ENCODE results near the gene SYT17. TPM values are rescaled to one million over a fixed set of nuclear protein-coding genes. Genes with fewer than 3 reads are reported as not detected.
A peak's percentile ranks its signal among the peaks of the same experiment; 100 is the strongest.

Gene SYT17
- total and polyA plus RNA-seq, 9 donors = 3.1 to 7.1 (median 4.6) TPM

GRCh38 chr16:19137201-19138128, 30.6 kb upstream of the SYT17 start:
- no CpG with 5 or more reads among the region's 6 CpGs for WGBS (ENCODE audit: insufficient coverage)
- Histone ChIP-seq H3K27me3 (ENCODE audit: control insufficient read depth, insufficient read depth, low read length) (no peaks in the 10 kb centered on the region), H3K4me3 (ENCODE audit: low read length) (no peak overlapping the region), H3K36me3 (ENCODE audit: control insufficient read depth, insufficient read depth, low read length) (no peaks in the 10 kb centered on the region), H3K4me1 (ENCODE audit: control insufficient read depth, insufficient read depth, low read length) (peaks cover 30% of the 10 kb centered on the region), H3K27ac (ENCODE audit: low read length) (peak overlapping the region; percentile 62), H3K9me3 (replicated peaks; ENCODE audit: control insufficient read depth, low read depth, low read length) (no peaks in the 10 kb centered on the region)
- DNase-seq = peak; percentile 37

GRCh38 chr16:19138601-19139000, 29.4 kb upstream of the SYT17 start:
- H3K27ac ChIP-seq (ENCODE audit: low read length) = no peak overlapping the region
- DNase-seq = peak; percentile 93

GRCh38 chr16:19139436-19140091, 28.5 kb upstream of the SYT17 start:
- Histone ChIP-seq H3K36me3 (ENCODE audit: control insufficient read depth, insufficient read depth, low read length) (no peaks in the 10 kb centered on the region), H3K27ac (ENCODE audit: low read length) (no peak overlapping the region), H3K4me3 (ENCODE audit: low read length) (no peak overlapping the region), H3K27me3 (ENCODE audit: control insufficient read depth, insufficient read depth, low read length) (no peaks in the 10 kb centered on the region), H3K9me3 (replicated peaks; ENCODE audit: control insufficient read depth, low read depth, low read length) (no peaks in the 10 kb centered on the region), H3K4me1 (ENCODE audit: control insufficient read depth, insufficient read depth, low read length) (peaks cover 30% of the 10 kb centered on the region)
- 100% methylated on average over 1 of the region's 5 CpGs for WGBS (ENCODE audit: insufficient coverage)
- no peak for DNase-seq

More at GRCh38 chr16:19138601-19139000, 29.4 kb upstream of the SYT17 start:
- Histone ChIP-seq H3K4me1 (ENCODE audit: control insufficient read depth, insufficient read depth, low read length) (peaks cover 30% of the 10 kb centered on the region), H3K4me3 (ENCODE audit: low read length) (no peak overlapping the region), H3K36me3 (ENCODE audit: control insufficient read depth, insufficient read depth, low read length) (no peaks in the 10 kb centered on the region), H3K9me3 (replicated peaks; ENCODE audit: control insufficient read depth, low read depth, low read length) (no peaks in the 10 kb centered on the region), H3K27me3 (ENCODE audit: control insufficient read depth, insufficient read depth, low read length) (no peaks in the 10 kb centered on the region)
- WGBS (ENCODE audit: insufficient coverage) = 0% methylated on average over 4 of the region's 4 CpGs

- peaks cover 28% of the 10 kb centered on the region for H3K4me1 ChIP-seq (ENCODE audit: control insufficient read depth, insufficient read depth, low read length)
- no peaks in the 10 kb centered on the region for H3K27me3 ChIP-seq (ENCODE audit: control insufficient read depth, insufficient read depth, low read length)
- WGBS (ENCODE audit: insufficient coverage) = no CpG with 5 or more reads among the region's 2 CpGs
- H3K9me3 ChIP-seq (replicated peaks; ENCODE audit: control insufficient read depth, low read depth, low read length) = no peaks in the 10 kb centered on the region
- H3K36me3 ChIP-seq (ENCODE audit: control insufficient read depth, insufficient read depth, low read length) = no peaks in the 10 kb centered on the region
- DNase-seq = no peak
- no peak overlapping the region for H3K4me3 ChIP-seq (ENCODE audit: low read length)
- no peak overlapping the region for H3K27ac ChIP-seq (ENCODE audit: low read length)
These were observed 27.6 kb upstream of the SYT17 start for GRCh38 chr16:19140396-19140795.

- no peak overlapping the region for H3K27ac ChIP-seq (ENCODE audit: low read length)
- no peaks in the 10 kb centered on the region for H3K27me3 ChIP-seq (ENCODE audit: control insufficient read depth, insufficient read depth, low read length)
- 79% methylated on average over 8 of the region's 8 CpGs for WGBS (ENCODE audit: insufficient coverage)
These were observed 25.0 kb upstream of the SYT17 start for GRCh38 chr16:19142939-19143598.

GRCh38 chr16:19143599-19143956, 24.5 kb upstream of the SYT17 start:
- Histone ChIP-seq H3K4me1 (ENCODE audit: control insufficient read depth, insufficient read depth, low read length) (peaks cover 1% of the 10 kb centered on the region), H3K4me3 (ENCODE audit: low read length) (no peak overlapping the region), H3K9me3 (replicated peaks; ENCODE audit: control insufficient read depth, low read depth, low read length) (peaks cover 5% of the 10 kb centered on the region), H3K36me3 (ENCODE audit: control insufficient read depth, insufficient read depth, low read length) (no peaks in the 10 kb centered on the region), H3K27ac (ENCODE audit: low read length) (no peak overlapping the region), H3K27me3 (ENCODE audit: control insufficient read depth, insufficient read depth, low read length) (no peaks in the 10 kb centered on the region)
- DNase-seq = no peak
- 61% methylated on average over 5 of the region's 9 CpGs for WGBS (ENCODE audit: insufficient coverage)

More at GRCh38 chr16:19142939-19143598, 25.0 kb upstream of the SYT17 start:
- no peak for DNase-seq
- Histone ChIP-seq H3K9me3 (replicated peaks; ENCODE audit: control insufficient read depth, low read depth, low read length) (peaks cover 5% of the 10 kb centered on the region), H3K36me3 (ENCODE audit: control insufficient read depth, insufficient read depth, low read length) (no peaks in the 10 kb centered on the region), H3K4me1 (ENCODE audit: control insufficient read depth, insufficient read depth, low read length) (peaks cover 5% of the 10 kb centered on the region), H3K4me3 (ENCODE audit: low read length) (no peak overlapping the region)

- Histone ChIP-seq H3K4me3 (ENCODE audit: low read length) (no peak overlapping the region), H3K9me3 (replicated peaks; ENCODE audit: control insufficient read depth, low read depth, low read length) (peaks cover 5% of the 10 kb centered on the region), H3K36me3 (ENCODE audit: control insufficient read depth, insufficient read depth, low read length) (no peaks in the 10 kb centered on the region), H3K4me1 (ENCODE audit: control insufficient read depth, insufficient read depth, low read length) (no peaks in the 10 kb centered on the region), H3K27me3 (ENCODE audit: control insufficient read depth, insufficient read depth, low read length) (no peaks in the 10 kb centered on the region), H3K27ac (ENCODE audit: low read length) (no peak overlapping the region)
- no CpG with 5 or more reads among the region's 3 CpGs for WGBS (ENCODE audit: insufficient coverage)
- DNase-seq = no peak
These were observed 23.0 kb upstream of the SYT17 start for GRCh38 chr16:19145010-19145409.

GRCh38 chr16:19147126-19147525, 20.9 kb upstream of the SYT17 start:
- no peak for DNase-seq
- no peaks in the 10 kb centered on the region for H3K4me1 ChIP-seq (ENCODE audit: control insufficient read depth, insufficient read depth, low read length)
- H3K27ac ChIP-seq (ENCODE audit: low read length) = no peak overlapping the region
- H3K36me3 ChIP-seq (ENCODE audit: control insufficient read depth, insufficient read depth, low read length) = no peaks in the 10 kb centered on the region
- H3K9me3 ChIP-seq (replicated peaks; ENCODE audit: control insufficient read depth, low read depth, low read length) = peaks cover 5% of the 10 kb centered on the region
- no peaks in the 10 kb centered on the region for H3K27me3 ChIP-seq (ENCODE audit: control insufficient read depth, insufficient read depth, low read length)
- H3K4me3 ChIP-seq (ENCODE audit: low read length) = no peak overlapping the region
- 22% methylated on average over 1 of the region's 4 CpGs for WGBS (ENCODE audit: insufficient coverage)

- Histone ChIP-seq H3K27ac (ENCODE audit: low read length) (no peak overlapping the region), H3K27me3 (ENCODE audit: control insufficient read depth, insufficient read depth, low read length) (no peaks in the 10 kb centered on the region), H3K4me1 (ENCODE audit: control insufficient read depth, insufficient read depth, low read length) (no peaks in the 10 kb centered on the region), H3K4me3 (ENCODE audit: low read length) (no peak overlapping the region), H3K9me3 (replicated peaks; ENCODE audit: control insufficient read depth, low read depth, low read length) (peaks cover 5% of the 10 kb centered on the region), H3K36me3 (ENCODE audit: control insufficient read depth, insufficient read depth, low read length) (no peaks in the 10 kb centered on the region)
- no peak for DNase-seq
- WGBS (ENCODE audit: insufficient coverage) = no CpG with 5 or more reads among the region's 4 CpGs
These were observed 20.4 kb upstream of the SYT17 start for GRCh38 chr16:19147627-19148026.

GRCh38 chr16:19148189-19148588, 19.9 kb upstream of the SYT17 start:
- Histone ChIP-seq H3K9me3 (replicated peaks; ENCODE audit: control insufficient read depth, low read depth, low read length) (peaks cover 5% of the 10 kb centered on the region), H3K36me3 (ENCODE audit: control insufficient read depth, insufficient read depth, low read length) (no peaks in the 10 kb centered on the region), H3K4me3 (ENCODE audit: low read length) (no peak overlapping the region), H3K4me1 (ENCODE audit: control insufficient read depth, insufficient read depth, low read length) (no peaks in the 10 kb centered on the region), H3K27me3 (ENCODE audit: control insufficient read depth, insufficient read depth, low read length) (no peaks in the 10 kb centered on the region), H3K27ac (ENCODE audit: low read length) (no peak overlapping the region)
- no peak for DNase-seq
- no CpG with 5 or more reads among the region's 5 CpGs for WGBS (ENCODE audit: insufficient coverage)
